D341Med (cell line): ENCODE results near the gene KDM3A.
"Not testable (repeated sequence)": the region's sequence is repeated elsewhere in the genome, so short reads cannot be mapped to it uniquely, and the experiment has no call there.

Experiments
- DNase-seq: peaks from one replicate; pipeline ENCODE4 v3.0.0; 2012; ENCODE audit warnings: low spot score

KDM3A gene

GRCh38 chr2:86480105-86480504, 38.9 kb downstream of the KDM3A start:
- DNase-seq = no peak

- DNase-seq = no peak
Observed at GRCh38 chr2:86482034-86482433, 40.9 kb downstream of the KDM3A start.

- no peak for DNase-seq
Observed at GRCh38 chr2:86484385-86484784, 43.2 kb downstream of the KDM3A start.

DNA sequence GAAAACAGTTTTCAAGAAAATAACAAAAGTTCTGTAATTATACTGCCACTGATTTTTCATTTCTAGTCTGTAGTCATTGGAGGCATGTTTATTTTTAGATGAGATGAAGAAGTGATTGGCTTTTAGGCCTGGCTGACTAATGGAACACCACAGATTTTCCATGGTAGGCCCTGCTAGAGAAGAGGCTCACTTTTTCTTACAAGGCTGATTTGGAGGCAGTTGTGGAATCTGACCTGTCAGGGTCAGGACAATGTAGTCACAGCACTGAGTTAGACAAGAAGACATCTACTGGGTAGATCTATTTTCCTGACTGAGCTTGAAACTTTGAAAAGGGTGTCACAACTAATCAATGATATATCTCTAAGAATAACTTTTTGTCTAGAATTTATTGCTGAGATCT, 43.9 kb downstream of the KDM3A start:
- no peak for DNase-seq

- DNase-seq = no peak
Observed at GRCh38 chr2:86485802-86486201, 44.6 kb downstream of the KDM3A start.

DNA sequence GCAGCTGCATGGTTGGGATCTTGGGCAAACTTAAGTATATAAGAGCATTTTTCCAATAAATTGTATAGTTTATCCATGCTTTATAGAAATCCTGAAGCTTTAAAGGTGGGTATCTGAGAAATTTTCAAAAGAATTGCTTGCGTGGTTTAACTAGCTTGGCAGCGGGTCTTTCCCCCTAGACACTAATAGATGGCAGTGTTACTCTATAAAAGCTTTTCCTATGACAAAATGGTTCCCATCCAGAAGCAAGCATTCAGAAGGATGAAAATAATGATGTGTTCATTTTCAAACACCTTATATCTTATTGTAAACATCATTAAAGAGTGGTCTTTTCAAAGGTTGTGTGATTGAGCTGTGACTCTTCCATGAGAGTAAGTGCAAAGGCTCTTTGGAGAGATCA, 45.9 kb downstream of the KDM3A start:
- DNase-seq = no peak

DNA sequence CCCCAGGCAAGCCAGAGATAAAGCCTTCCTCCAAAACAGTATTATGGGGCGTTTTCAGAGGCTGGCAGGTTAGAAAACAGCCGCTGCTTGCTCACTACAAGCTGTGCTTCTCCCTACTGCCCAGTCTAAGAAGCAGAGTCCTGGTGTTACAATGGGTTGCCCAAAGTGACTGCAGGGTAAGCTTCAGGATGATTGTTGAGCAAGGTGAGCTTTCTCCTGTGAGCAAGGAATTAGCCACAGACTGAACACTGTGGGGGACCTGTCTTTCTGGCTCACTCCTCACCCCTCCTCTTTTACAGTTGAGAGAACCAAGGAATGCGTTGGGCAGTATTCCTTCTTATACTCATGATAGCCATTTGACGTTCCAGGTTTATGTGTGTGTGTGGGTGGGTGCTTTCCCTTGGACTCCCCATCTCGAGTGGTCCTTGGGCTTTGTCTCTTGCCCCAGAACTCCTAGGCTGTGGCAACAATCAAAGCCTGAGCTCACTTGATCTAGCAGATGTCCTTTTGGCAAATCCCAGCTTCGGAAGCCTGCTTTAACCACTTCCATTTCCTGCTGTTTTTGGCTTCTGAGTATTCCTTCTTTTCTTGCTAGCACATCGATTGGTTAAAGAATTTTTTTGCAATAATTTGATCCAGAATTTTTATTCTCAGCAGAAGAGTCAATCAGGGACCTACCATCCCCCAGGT, 47.5 kb downstream of the KDM3A start:
- no peak for DNase-seq

- DNase-seq = no peak
Observed at GRCh38 chr2:86489542-86489941, 48.4 kb downstream of the KDM3A start.

- DNase-seq = no peak
Observed at GRCh38 chr2:86490245-86490644, 49.1 kb downstream of the KDM3A start.

- DNase-seq = no peak
Observed at GRCh38 chr2:86491088-86491487, 49.9 kb downstream of the KDM3A start.

GRCh38 chr2:86492048-86492453, 50.9 kb downstream of the KDM3A start:
- no peak for DNase-seq

DNA sequence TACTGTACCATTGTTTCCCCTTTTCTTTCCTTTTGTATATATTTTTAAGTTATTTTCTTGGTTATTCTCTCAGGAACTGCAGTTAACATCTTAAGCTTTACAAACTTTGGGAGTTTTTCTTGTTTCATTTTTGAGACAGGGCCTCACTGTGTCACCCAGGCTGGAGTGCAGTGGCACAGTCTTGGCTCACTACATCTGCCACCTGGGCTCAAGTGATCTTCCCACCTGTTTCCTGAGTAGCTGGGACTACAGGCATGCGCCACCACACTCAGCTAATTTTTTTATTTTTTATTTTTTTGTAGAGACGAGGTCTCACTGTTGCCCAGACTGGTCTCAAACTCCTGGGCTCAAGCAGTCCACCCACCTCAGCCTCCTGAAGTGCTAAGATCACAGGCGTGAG, 55.2 kb downstream of the KDM3A start:
- DNase-seq = not testable (repeated sequence)

DNA sequence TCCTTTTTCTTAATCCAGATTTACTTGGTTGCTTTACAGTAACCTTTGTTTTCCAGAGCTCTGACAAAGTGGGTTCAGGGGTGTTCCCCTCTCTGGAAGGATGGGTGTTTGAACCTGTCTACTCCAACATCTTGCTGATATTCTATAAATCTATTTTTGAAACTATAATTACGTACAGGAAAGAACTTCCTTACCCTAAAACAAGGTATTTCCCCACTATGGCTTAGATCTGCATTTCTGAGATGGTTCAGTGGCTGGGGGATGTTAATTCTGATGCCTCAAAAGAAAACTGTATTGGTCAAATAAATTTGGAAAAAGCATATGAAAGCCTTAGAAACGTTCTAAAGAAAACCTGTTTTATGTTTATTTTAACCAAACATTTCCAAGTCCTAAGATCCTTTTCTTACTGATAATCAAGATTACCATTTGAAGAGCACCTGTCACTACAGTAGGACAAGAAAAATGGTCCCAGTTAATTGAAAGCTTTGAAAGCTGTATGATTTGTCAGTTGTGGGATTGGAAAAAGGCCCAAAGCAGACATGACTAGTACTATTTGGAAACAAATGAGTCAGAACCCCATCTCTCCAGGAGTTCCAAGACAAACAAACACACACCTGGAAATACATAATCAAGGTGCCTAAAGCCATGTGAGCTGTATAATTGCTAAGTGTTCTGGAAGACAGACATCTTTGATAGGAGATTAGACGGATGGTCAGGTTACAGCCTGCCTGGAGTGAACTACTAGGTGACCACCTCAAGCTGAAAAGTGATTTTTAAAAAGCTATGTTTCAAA, 57.5 kb downstream of the KDM3A start:
- DNase-seq = no peak

GRCh38 chr2:86499326-86499725, 58.2 kb downstream of the KDM3A start:
- no peak for DNase-seq

DNA sequence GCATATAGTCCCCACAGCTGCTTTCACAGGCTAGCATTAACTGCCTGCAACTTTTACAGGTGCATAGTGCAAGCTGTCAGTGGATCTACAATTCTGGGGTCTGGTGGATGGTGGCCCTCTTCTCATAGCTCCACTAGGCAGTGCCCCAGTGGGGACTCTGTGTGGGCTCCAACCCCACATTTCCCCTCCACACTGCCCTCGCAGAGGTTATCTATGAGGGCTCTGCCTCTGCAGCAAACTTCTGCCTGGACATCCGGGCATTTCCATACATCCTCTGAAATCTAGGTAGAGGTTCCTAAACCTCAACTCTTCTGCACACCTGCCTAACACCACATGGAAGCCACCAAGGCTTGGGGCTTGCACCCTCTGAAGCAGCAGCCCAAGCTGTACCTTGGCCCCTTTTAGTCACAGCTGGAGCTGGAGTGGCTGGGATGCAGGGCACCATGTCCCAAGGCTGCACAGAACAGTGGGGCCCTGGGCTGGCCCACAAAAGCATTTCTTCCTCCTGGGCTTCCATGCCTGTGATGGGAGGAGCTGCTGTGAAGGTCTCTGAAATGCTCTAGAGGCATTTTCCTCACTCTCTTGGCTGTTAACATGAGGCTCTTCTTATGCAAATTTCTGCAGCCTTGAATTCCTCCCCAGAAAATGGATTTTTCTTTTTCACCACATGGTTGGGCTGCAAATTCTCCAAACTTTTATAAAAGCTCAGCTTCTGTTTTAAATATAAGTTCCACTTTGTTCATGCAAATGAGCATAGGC, 59.3 kb downstream of the KDM3A start:
- DNase-seq = no peak

DNA sequence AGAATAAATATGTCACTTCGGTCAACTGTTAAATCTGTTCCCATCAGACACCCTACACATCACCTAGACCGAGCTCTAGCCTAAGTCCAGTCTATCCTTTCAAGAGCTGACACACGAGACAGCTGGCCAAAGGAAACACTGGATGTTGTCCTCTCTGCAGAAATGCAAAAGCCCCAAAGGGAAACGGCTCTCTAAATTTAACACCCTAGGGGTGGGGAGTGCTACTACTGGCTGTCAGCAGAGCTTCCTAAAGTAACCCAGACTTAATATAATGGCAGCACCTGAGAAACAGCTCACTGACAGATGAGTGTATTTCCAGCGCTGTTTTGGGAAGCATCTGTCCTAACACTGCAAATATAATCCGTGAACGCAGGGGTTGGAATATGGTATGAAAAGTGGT, 66.4 kb downstream of the KDM3A start:
- DNase-seq = no peak

DNA sequence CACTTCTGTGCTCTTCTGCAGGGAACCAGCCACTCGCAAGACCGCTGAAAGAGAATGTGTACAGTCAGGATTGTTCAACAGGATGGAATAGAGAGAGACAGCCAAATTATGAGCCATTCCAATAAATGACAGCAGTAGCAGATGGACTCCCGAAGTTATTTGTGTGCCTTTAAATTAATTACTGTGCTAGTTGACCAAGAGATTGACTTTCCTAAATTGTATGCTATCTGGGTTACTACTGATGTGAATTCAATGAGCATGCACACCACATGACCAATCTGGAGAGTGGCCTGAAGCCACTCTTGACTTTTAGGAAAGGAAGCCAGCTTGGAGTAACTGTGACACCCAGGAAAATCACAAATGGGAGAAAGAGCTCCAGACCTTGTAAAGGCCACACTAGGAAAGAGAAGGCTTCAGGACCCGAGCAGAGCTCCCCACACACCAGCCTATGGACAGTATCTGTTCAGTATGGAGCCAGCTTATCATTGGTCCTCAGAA, 69.3 kb downstream of the KDM3A start:
- no peak for DNase-seq

DNA sequence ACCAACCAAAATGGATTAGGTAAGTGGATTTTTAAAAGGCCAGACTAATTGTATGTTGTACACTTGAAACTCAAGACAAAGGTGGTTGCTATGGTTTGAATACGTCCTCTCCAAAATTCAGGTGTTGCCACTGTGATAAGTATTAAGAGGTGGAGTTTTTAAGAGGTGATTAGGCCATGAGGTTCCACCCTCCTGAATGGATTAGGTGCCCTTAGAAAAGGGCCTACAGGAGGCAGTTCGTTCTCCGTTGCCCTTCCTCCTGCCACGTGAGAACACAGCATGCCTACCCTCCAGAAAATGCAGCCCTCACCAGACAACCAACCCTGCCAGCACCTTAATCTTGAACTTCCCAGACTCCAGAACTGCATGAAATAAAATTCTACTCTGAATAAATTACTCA, 70.9 kb downstream of the KDM3A start:
- DNase-seq = no peak

DNA sequence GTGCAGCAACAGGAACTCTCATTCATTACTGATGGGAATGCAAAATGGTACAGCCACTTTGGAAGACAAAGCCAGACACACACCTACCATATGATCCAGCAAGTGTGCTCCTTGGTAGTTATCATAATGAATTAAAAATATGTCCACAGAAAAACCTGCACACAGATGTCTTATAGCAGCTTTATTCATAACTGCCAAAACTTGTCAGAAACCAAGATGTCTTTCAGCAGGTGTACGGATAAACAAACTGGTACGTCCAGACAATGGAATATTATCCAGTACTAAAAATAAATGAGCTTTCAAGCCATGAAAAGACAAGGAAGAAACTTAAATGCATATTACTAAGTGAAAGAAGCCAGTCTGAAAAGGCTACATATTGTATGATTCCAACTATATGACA, 71.7 kb downstream of the KDM3A start:
- DNase-seq = no peak

DNA sequence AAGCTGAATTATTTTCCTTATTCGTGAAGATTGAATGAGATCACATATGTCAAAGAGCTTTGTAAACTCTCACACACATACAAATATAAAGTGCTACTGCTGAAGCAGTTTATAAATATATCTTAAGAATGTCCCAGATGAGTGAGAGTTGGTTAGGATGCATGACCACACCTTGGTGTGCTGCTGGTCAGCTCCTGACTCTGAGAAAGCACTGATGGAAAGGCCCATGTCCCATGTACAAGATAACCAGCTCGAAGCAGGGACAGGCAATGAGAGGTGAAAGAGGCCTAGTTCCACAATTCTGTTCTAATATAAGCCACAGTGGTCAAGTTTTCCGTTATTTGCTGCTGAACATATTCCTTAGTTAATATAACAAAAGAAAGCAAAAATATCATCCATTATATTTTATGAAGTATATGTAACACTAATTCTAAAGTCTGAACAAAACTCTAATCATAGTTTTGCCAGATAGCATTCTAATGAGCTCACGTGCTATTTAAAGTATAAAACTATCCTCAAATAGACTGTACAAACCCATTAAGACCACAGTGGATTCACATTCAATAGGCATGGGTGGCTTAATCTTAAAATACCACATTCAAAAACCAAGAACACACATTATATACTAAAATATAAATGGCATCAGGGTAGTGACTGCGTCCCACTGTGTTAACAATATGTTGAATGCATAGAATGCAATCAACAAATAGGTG, 72.9 kb downstream of the KDM3A start:
- no peak for DNase-seq

GRCh38 chr2:86518481-86518880, 77.3 kb downstream of the KDM3A start:
- DNase-seq = peak; percentile 47

DNA sequence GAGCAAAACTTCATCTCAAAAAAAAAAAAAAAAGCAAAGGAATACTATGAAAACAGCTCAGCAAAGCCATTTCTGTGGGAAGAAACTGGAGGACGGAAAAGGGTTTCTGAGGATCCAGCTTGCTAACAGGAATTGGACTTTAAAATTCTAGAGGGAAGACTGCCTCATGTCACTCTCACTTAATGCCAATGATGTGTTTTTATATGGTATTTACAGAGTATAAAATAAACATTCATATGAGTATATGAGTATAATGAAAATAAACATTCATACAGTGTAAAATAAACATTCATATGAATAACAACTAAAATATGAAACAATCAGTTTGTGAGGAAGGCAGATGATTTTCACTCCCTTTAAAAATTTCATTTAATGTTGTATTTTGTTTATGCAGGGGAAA, 78.2 kb downstream of the KDM3A start:
- DNase-seq = no peak
